Ishikawa (cell line): ENCODE data around the gene KIRREL3.

Experiments
- CEBPB ChIP-seq: IDR thresholded peaks from 2 replicates; pipeline ENCODE4 v1.6.1; 2012
- CREB1 ChIP-seq: IDR thresholded peaks from 2 replicates; pipeline ENCODE4 v1.6.1; 2012; ENCODE audit warnings: low read depth
- EGR1 ChIP-seq: IDR thresholded peaks from 2 replicates; pipeline ENCODE4 v1.6.1; 2012
- EP300 ChIP-seq: IDR thresholded peaks from 2 replicates; pipeline ENCODE4 v1.6.1; 2012; ENCODE audit warnings: borderline replicate concordance
- FOXM1 ChIP-seq: IDR thresholded peaks from 2 replicates; pipeline ENCODE4 v1.6.1; 2012; ENCODE audit warnings: low read depth, borderline replicate concordance
- NFIC ChIP-seq: IDR thresholded peaks from 2 replicates; pipeline ENCODE4 v1.6.1; 2012
- RAD21 ChIP-seq: IDR thresholded peaks from 2 replicates; pipeline ENCODE4 v1.6.1; 2012; ENCODE audit warnings: low read depth
- TAF1 ChIP-seq: IDR thresholded peaks from 2 replicates; pipeline ENCODE4 v1.6.1; 2012; ENCODE audit warnings: low read depth, mild to moderate bottlenecking
- TCF12 ChIP-seq: IDR thresholded peaks from 2 replicates; pipeline ENCODE4 v1.6.1; 2012; ENCODE audit warnings: low read depth
- TEAD4 ChIP-seq: IDR thresholded peaks from 2 replicates; pipeline ENCODE4 v1.6.1; 2012
- YY1 ChIP-seq: IDR thresholded peaks from 2 replicates; pipeline ENCODE4 v1.6.1; 2012; ENCODE audit warnings: low read depth
- ZBTB7A ChIP-seq: IDR thresholded peaks from 2 replicates; pipeline ENCODE4 v1.6.1; 2012; ENCODE audit warnings: low read depth
- TF ChIP-seq, protein P1 (sequence below): IDR thresholded peaks from 2 replicates; pipeline ENCODE4 v1.6.1; 2012
- TF ChIP-seq, protein P2 (sequence below): IDR thresholded peaks from 2 replicates; pipeline ENCODE4 v1.6.1; 2012; ENCODE audit warnings: low read depth, mild to moderate bottlenecking
- TF ChIP-seq, protein P3 (sequence below): IDR thresholded peaks from 2 replicates; pipeline ENCODE4 v1.6.1; 2012

The KIRREL3 gene

DNA sequence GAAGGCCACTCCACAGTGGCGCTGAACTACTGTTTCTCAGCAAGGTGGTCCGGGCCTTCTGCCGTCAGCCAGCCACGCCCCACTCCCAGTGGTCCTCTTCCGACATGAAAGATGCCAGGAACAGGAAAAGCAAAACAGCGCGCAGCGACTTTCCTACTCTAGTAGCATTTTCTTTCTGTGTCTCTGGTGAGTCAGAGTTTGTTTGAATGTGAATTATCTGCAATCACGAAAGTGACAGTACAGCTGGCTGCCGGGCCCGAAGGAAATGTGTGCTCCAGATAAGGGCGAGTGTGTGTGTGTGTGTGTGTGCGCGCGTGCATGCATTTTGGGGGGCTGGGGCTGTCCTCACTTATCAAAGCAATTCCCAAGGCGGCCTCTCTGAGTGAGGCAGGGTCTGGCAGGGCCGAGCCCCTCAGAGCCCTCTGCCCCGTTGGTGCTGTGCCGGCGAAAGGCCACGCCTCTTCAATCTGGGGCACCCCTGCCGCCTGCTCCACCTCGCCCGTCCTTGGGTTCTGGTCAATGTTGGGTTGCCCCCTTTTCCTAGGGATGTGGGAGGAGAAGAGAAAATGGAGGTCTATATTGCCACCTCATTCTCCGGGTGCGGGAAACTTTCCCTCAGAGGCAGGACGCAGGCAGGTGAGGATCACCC lies 288.5 kb downstream of the KIRREL3 start:
- TF ChIP-seq YY1 (no peak), CREB1 (no peak), TEAD4 (no peak)
- TF ChIP-seq, protein P1, sequence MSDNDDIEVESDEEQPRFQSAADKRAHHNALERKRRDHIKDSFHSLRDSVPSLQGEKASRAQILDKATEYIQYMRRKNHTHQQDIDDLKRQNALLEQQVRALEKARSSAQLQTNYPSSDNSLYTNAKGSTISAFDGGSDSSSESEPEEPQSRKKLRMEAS, result no peak

DNA sequence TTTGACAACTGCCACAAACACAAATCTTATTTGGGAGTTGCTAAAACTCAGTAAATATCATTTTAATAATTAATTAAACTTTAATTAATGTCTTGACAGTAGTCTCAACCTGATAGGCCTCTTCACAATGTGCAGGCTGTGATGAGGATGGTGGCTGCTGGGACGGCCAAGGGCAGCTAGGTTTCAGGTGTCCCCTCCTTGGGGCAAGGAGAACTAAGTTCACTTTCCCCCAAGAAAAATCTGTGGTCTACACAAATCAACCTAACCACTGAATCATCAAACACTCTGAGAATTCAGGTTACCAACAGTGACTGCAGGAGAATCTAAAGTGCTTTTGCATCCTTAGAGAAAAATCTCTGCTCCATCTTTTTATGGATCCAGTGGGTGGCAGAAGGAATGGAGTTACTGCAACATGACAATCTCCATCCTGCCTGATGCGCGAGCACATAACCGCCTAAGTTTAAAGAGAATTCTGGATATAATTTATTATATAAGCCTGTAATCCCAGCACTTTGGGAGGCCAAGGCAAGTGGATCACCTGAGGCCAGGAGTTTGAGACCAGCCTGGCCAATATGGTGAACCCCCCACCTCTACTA lies 289.7 kb downstream of the KIRREL3 start:
- TF ChIP-seq, protein P2, sequence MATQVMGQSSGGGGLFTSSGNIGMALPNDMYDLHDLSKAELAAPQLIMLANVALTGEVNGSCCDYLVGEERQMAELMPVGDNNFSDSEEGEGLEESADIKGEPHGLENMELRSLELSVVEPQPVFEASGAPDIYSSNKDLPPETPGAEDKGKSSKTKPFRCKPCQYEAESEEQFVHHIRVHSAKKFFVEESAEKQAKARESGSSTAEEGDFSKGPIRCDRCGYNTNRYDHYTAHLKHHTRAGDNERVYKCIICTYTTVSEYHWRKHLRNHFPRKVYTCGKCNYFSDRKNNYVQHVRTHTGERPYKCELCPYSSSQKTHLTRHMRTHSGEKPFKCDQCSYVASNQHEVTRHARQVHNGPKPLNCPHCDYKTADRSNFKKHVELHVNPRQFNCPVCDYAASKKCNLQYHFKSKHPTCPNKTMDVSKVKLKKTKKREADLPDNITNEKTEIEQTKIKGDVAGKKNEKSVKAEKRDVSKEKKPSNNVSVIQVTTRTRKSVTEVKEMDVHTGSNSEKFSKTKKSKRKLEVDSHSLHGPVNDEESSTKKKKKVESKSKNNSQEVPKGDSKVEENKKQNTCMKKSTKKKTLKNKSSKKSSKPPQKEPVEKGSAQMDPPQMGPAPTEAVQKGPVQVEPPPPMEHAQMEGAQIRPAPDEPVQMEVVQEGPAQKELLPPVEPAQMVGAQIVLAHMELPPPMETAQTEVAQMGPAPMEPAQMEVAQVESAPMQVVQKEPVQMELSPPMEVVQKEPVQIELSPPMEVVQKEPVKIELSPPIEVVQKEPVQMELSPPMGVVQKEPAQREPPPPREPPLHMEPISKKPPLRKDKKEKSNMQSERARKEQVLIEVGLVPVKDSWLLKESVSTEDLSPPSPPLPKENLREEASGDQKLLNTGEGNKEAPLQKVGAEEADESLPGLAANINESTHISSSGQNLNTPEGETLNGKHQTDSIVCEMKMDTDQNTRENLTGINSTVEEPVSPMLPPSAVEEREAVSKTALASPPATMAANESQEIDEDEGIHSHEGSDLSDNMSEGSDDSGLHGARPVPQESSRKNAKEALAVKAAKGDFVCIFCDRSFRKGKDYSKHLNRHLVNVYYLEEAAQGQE, result no peak
- TF ChIP-seq ZBTB7A (no peak), CEBPB (no peak)

DNA sequence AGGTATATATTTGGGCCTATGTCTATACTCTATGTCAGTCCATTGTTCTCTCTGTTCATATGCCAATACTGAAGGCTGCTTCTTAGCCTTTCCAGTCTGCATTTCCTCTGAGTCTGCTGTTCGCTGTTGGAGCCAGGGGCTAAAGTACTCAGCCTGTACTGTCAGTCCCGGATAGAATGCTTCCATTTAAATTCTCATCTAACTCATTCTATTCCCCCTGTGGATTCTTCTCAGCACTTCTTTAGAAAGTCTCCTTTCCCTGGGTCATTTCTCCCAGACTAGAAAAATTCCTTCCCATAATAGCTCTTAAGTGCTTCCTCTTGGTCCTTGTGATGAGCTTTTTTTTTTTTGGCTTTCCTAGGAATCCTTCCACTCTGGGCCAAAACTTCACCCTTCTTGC lies 293.1 kb downstream of the KIRREL3 start:
- no peak for TF ChIP-seq TEAD4
- TF ChIP-seq, protein P1, result no peak
- no peak for TF ChIP-seq YY1
- TF ChIP-seq EGR1, result no peak
- TF ChIP-seq NFIC, result no peak
- TF ChIP-seq, protein P3, sequence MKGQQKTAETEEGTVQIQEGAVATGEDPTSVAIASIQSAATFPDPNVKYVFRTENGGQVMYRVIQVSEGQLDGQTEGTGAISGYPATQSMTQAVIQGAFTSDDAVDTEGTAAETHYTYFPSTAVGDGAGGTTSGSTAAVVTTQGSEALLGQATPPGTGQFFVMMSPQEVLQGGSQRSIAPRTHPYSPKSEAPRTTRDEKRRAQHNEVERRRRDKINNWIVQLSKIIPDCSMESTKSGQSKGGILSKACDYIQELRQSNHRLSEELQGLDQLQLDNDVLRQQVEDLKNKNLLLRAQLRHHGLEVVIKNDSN, result no peak
- TF ChIP-seq FOXM1, result no peak
- TF ChIP-seq ZBTB7A, result no peak
- TF ChIP-seq, protein P2, result no peak
- no peak for TF ChIP-seq EP300
- no peak for TF ChIP-seq TAF1
- TF ChIP-seq CREB1, result no peak
- no peak for TF ChIP-seq TCF12
- no peak for TF ChIP-seq CEBPB
- TF ChIP-seq RAD21, result no peak

DNA sequence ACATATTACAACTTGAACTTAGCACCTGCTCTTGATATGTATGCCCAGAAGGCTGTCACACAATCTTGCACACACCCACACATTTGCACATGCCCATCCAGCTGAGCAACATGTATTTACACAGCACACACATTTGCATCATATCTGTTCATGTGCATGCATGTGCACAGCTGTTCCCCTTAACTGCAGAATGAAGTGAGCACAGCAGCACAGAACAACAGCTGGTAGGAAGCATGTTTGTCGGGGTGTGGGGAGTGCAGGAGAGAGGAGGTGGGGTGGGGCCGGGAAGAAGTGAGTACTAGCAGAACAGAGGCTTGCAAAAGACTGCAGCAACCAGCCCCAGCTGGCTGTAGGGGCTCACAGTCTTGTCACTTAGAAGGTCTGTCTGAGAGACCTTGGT lies 296.5 kb downstream of the KIRREL3 start:
- TF ChIP-seq, protein P1, result no peak
- TF ChIP-seq, protein P3, result no peak
- TF ChIP-seq EGR1, result no peak
- no peak for TF ChIP-seq ZBTB7A
- TF ChIP-seq, protein P2, result no peak
- no peak for TF ChIP-seq TCF12
- no peak for TF ChIP-seq TAF1
- no peak for TF ChIP-seq FOXM1
- no peak for TF ChIP-seq RAD21
- TF ChIP-seq NFIC, result no peak
- TF ChIP-seq TEAD4, result no peak
- TF ChIP-seq CREB1, result no peak

DNA sequence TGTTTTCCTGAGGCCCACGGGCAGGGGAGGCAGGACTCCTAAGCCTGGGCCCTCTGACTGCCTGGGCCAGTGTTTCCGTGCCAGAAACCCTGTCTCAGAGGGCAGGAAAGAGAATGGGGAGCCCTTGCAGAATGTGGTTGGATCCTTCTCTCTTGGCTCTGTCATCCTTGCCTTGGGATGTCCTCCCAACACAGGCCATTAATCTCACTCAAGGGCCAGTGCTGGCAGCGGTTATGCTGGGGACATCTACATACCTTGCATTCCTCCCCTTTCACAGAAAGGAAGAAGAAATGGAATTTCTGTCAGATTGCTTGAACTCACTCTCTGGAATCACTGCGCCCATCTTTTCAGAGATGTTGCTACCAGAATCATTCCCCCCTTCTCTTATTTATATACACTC lies 296.9 kb downstream of the KIRREL3 start:
- TF ChIP-seq EP300, result no peak
- no peak for TF ChIP-seq EGR1
- no peak for TF ChIP-seq YY1
- no peak for TF ChIP-seq TCF12
- TF ChIP-seq TAF1, result no peak
- no peak for TF ChIP-seq FOXM1
- TF ChIP-seq NFIC, result no peak
